GM18873 (cell line): ENCODE results near the gene CDH2.
"Not testable (repeated sequence)": the region's sequence is repeated elsewhere in the genome, so short reads cannot be mapped to it uniquely, and the experiment has no call there.

Experiments
- ATAC-seq: cut with Tn5 transposase; IDR thresholded peaks from one replicate; pipeline ENCODE4 v1.9.1; 2021; ENCODE audit warnings: mild to moderate bottlenecking, moderate library complexity, moderate number of reproducible peaks; ENCODE audit not compliant: unreplicated experiment, low FRiP score

Gene CDH2

GRCh38 chr18:27950648-27951228 is 226.2 kb downstream of the CDH2 start:
- no peak for ATAC-seq

- no peak for ATAC-seq
Measured at GRCh38 chr18:27948986-27949385, 227.9 kb downstream of the CDH2 start.

DNA sequence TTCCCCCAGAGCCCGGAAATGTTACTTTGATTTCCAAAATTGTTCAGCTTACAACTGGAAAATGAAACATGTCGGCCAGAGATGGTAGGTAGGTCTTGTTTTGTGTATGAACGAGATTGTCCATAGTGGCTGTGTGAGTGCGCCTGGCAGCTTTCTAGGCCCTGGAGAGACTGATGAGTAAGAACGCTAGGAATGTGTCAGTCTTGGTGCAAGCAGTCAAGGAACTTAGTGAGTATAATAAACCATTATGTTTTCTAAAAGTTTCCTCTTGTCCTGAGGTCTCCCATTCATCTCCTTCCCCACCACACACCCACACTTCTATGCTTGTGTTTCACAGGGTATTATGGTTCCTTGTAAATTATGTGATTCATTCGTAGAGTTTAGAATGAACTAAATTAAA is 234.2 kb downstream of the CDH2 start:
- no peak for ATAC-seq

DNA sequence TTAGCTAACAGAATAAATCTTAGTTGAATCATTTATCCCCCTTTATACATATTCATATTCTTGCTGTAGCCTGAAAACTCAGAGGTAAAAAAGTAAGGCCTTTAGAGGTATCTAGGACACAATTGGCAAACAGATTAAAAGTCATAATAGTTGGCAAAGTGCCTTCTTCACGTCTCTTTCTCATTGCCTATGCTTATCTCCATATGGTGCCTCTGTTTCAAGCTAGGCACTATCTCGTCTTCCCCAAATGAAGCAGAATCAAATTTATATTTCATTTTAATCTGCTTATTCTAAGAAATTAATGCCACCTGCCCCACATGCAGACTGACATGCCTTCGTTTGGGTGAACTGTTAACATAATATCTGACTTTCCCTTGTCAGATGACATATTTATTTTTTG is 245.4 kb downstream of the CDH2 start:
- no peak for ATAC-seq

GRCh38 chr18:27922780-27923179 is 254.2 kb downstream of the CDH2 start:
- no peak for ATAC-seq

DNA sequence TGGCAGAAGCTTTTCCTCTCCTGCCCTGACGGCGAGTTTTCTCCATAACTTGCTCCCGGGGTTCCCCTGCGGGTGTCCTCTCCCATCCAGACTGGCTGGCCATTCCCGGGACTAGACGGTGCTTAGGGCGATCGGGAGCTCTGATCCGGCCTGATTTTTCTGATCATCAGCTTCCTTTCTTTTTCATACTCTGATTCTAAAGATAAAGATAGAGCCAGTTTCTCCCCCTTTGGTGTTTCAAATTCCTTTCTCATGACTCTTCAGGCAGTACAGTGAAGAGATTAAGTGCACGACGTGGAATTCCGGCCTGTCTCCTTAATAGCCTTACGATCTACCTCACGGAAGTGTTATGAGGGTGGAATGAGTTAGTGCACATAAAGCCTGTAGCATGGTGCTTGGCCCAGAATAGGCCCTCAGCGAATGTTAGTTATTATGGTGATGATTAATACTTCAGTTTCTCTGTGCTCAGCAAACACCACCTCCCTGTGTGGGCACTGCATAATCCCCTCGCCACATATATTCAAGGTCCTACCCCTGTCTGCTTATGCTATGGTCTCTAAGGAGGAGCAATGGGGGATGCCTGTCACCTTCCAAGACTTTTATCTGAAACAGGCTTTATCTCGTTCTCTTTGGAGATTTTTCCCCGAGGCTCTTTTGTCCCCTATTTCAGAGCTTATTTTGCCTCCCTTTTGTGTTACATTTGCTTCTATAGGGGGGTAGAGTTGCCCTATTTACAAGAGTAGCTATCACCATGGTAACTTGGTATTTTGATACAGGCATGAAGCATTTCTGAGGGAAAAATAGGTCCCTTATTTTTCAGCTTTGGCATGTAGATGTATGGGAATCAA is 254.8 kb downstream of the CDH2 start:
- ATAC-seq = no peak

DNA sequence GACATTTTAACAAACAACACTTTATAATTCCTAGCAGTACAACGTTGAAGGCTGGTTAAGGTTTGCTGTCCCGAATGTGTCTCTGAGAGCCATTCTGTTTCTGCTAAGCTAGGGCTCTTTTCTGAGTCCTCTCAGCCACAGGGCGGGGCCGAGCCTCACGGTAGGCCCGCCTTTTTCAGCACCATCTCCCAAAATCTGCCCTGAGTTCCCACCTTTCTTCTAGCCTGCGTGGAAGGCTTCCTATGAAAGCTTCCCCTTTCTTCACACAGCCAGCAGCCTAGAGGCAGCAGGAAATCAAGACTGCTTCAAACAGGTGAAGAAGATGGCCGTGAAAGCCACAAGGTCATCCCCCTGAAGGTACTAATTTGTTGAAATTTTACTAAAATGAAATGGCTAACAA is 255.5 kb downstream of the CDH2 start:
- no peak for ATAC-seq

DNA sequence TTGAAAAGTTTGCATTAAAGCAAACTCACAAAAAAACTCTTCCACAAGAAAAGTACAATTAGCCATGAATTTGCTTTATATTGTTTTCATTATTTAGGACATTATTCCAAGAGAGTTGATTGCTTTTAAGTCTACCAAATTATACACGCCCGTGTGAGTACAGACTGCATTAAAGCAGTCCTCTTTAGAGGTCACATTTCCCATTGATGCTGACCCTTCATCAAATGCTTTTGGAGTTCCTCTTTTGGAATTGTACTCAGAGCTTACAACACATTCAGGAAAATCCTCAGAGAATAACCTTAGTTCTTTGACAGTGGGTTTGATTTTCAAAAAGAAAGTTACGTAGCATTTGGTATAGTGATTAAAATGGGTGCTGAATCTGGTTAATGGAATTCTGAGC is 256.1 kb downstream of the CDH2 start:
- no peak for ATAC-seq

- ATAC-seq = not testable (repeated sequence)
Measured at GRCh38 chr18:27906189-27906588, 270.7 kb downstream of the CDH2 start.

DNA sequence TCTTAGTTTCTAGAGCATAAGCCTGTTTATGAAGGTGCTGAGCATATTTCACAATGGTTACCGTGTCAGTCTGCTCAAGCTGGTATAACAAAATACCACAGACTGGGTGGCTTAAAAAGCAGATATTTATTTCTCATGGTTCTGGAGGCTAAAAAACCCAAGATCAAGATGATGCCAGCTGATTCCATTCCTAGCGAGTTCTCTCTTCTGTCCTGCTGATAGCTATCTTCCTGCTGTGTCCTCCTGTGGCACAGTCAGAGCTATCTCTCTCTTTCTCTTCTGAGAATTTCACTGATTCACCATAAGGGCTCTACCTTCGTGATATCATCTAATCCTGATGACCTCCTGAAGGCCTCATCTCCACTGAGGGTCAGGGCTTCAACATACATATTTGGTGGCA is 273.0 kb downstream of the CDH2 start:
- ATAC-seq = no peak

DNA sequence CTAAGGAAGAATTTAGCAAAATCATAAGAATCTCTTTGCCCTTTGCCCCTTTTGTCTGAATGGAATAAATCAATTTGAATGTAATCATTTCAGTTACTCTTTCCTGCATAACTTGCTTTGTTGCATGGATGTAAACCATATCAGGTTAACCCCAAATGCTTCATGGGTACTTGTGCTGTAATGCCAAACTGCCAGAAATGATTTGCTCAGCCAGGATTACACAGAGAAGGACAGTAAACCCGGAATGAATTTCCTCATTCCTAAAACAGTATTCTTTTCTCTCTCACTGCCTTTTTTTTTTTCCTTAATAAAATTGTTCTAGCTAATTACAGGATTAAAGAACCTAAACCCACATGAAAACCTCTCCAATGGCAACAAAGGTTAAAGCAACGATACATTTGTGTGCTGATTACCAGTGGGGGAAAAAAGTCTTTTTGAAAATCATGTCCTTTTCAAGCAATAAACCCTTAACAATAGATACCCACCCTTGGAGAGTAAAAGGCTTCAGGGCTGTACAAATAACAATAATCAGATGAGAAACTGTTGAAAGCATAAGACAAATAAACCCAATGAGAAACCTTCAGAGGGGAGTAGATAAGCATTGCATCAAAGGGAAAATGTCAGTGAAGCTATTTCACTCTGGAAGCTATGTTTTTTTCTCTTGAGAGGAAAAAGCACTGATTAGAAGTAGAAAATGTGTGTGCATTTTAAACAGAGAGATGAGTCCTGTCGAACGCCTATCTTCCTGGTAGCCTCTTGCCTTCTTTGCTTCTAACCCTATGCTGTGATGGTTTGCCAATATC is 275.3 kb downstream of the CDH2 start:
- no peak for ATAC-seq
